ENCODE results near the gene ADAMTS15.

ADAMTS15 gene

DNA sequence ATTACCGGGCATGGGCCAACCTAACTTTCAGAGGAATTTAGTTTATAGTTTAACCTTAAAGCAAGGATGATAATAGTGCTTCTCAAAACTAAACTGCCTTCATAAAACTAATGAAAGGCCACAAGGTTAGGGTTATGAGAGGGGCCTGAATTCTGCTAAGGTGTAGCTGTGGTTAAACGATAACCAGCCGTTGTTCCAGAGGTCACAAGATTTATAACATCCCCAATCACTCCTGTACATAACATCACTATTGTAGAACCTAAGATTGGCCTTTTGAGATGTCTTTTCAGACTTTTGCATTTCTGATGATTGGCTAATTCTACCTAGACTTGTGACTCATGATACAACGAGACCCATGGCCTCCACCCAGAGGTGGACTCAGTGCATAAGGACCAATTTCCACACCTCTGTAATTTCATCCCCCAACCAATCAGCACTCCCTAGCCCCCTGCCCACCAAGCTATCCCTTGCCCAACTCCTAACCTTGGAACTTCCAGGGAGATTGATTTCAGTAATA, 69.8 kb downstream of the ADAMTS15 start:
- Histone ChIP-seq H3K4me1 (ENCODE audit: insufficient read depth, poor library complexity, severe bottlenecking) (peaks cover 3% of the 10 kb centered on the region), H3K9me3 (ENCODE audit: severe bottlenecking) (no peaks in the 10 kb centered on the region), H3K36me3 (ENCODE audit: low read depth) (no peaks in the 10 kb centered on the region), H3K27me3 (ENCODE audit: insufficient read depth, poor library complexity, severe bottlenecking) (no peaks in the 10 kb centered on the region), H3K27ac (ENCODE audit: poor library complexity, severe bottlenecking) (no peak overlapping the region), H3K4me3 (ENCODE audit: severe bottlenecking) (no peak overlapping the region)
- no peak for TF ChIP-seq CTCF (IDR thresholded peaks at IDR 0.05; ENCODE audit: poor library complexity, severe bottlenecking)
- DNase-seq (ENCODE audit: low spot score) = no peak
- no peak for ATAC-seq (ENCODE audit: low read depth)

DNA sequence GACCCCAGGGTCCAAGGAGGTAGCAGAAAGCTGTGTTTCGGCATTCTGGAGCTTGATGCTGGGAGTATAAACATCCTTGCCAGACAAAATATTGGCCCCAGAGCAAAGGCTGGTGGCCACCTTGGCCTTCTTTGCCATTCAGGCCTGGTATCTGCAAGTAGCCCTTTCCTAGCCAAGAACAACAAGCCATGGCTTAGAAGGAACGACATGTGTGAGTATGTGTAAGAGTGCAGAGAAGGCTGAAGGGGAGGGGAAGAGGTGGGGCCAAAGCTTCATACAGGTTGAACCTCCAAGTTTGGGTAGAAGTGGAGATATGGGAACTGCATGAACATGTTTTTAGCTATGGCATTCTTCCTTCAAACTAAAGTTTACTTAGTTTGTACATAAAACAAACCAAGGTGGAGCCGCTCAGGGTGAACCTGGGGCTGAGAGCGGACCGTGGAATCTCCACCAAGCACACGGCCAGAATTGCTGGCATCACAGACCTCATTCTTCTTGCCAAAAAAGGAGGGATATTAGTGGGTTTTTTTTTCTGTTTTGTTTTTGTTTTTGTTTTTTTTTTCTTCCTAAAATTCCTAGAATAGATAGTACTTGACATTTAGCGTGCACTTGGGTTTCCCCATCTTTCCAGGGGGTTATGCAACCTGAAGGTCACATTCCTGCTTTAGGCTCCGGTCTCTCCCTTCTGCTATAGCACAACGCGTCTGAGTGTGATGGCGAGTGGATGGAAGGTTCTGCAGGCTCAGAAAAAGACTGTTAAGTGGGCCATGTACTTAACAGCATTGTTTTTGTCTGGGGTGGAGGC, 70.9 kb downstream of the ADAMTS15 start:
- Histone ChIP-seq H3K4me3 (ENCODE audit: severe bottlenecking) (no peak overlapping the region), H3K27ac (ENCODE audit: poor library complexity, severe bottlenecking) (no peak overlapping the region), H3K27me3 (ENCODE audit: insufficient read depth, poor library complexity, severe bottlenecking) (no peaks in the 10 kb centered on the region), H3K4me1 (ENCODE audit: insufficient read depth, poor library complexity, severe bottlenecking) (peaks cover 3% of the 10 kb centered on the region), H3K36me3 (ENCODE audit: low read depth) (no peaks in the 10 kb centered on the region), H3K9me3 (ENCODE audit: severe bottlenecking) (no peaks in the 10 kb centered on the region)
- ATAC-seq (ENCODE audit: low read depth) = no peak
- no peak for TF ChIP-seq CTCF (IDR thresholded peaks at IDR 0.05; ENCODE audit: poor library complexity, severe bottlenecking)
- DNase-seq (ENCODE audit: low spot score) = no peak

DNA sequence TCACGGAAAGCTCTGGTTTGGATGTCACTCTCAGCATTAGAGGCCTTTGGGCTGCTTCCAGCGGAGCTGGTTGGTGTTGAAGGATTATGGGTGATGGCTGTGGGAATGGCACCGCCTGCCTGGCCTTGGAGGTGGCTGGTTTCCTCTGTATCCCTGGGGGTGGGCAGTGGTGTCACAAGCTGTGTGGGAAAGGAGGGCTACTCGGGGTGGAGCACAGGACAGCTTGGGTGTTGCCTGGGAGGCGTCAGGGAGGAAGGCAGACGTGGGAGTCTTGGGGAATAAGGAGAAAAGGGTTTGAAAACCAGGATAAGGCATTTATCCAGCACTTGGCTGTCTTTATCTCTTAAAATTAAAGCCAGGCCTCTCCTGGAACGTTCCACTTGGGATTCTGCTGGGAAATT, 71.8 kb downstream of the ADAMTS15 start:
- no peak for DNase-seq (ENCODE audit: low spot score)
- Histone ChIP-seq H3K27me3 (ENCODE audit: insufficient read depth, poor library complexity, severe bottlenecking) (no peaks in the 10 kb centered on the region), H3K4me3 (ENCODE audit: severe bottlenecking) (no peak overlapping the region), H3K27ac (ENCODE audit: poor library complexity, severe bottlenecking) (no peak overlapping the region), H3K4me1 (ENCODE audit: insufficient read depth, poor library complexity, severe bottlenecking) (peaks cover 3% of the 10 kb centered on the region), H3K36me3 (ENCODE audit: low read depth) (no peaks in the 10 kb centered on the region), H3K9me3 (ENCODE audit: severe bottlenecking) (no peaks in the 10 kb centered on the region)
- TF ChIP-seq CTCF (IDR thresholded peaks at IDR 0.05; ENCODE audit: poor library complexity, severe bottlenecking) = no peak
- ATAC-seq (ENCODE audit: low read depth) = no peak

DNA sequence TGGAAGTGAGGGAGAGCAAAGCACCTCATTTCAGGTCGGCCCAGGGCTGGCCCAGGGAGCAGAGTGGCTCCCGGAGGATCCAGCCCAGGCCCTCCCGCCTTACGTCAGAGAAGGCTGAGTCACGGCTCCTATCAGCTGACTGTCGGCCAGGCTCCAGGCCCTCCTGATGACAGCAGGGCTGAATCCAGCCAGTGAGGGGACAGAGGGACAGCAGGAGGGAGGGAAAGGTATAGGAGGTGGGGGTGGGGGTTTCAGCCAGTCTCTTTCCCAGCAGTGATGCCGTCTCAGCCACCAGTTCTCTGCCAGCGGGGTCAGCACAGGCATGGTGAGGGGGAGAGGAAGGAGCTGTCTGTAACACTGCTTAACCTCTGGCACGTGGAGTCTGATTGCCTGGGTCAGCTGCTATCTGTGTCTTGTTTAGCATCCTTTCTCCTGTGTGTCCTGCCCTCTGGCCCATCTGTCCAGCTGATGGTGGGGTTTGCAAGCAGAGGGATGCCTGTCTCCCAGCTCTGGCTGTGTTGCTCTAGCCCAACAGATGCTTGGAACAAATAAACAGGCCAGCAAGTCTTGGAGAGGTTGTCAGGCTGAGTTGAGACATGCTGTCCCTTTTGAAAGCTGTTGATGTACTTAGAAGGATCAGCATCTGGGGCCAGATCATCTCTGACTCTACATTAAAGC, 74.0 kb downstream of the ADAMTS15 start:
- TF ChIP-seq CTCF (IDR thresholded peaks at IDR 0.05; ENCODE audit: poor library complexity, severe bottlenecking) = no peak
- peaks cover 3% of the 10 kb centered on the region for H3K4me1 ChIP-seq (ENCODE audit: insufficient read depth, poor library complexity, severe bottlenecking)
- peak; percentile 79 for DNase-seq (ENCODE audit: low spot score)
- no peak overlapping the region for H3K4me3 ChIP-seq (ENCODE audit: severe bottlenecking)
- no peaks in the 10 kb centered on the region for H3K27me3 ChIP-seq (ENCODE audit: insufficient read depth, poor library complexity, severe bottlenecking)
- no peaks in the 10 kb centered on the region for H3K9me3 ChIP-seq (ENCODE audit: severe bottlenecking)
- H3K36me3 ChIP-seq (ENCODE audit: low read depth) = no peaks in the 10 kb centered on the region
- H3K27ac ChIP-seq (ENCODE audit: poor library complexity, severe bottlenecking) = no peak overlapping the region
- ATAC-seq (ENCODE audit: low read depth) = peak; percentile 99

Measured in RWPE2 (cell line).